BLaER1 treated with 17β-estradiol and CSF1 and Interleukin-3, amounts not matched to agents 10 nM and 100 nM (cell line): Measurements from ENCODE around the gene CALML4.

ENCODE experiments used
- H3K27ac ChIP-seq, 11 experiments: shearing (Covaris generic); formaldehyde crosslinking; 2 replicates each; pipeline ENCODE4 v1.8.1; 2022
- H3K27me3 ChIP-seq, 11 experiments: shearing (Covaris generic); formaldehyde crosslinking; 2 replicates each; pipeline ENCODE4 v1.8.1; 2022
- H3K36me3 ChIP-seq, 11 experiments: shearing (Covaris generic); formaldehyde crosslinking; 2 replicates each; pipeline ENCODE4 v1.8.1; 2022
- H3K4me1 ChIP-seq, 10 experiments: shearing (Covaris generic); formaldehyde crosslinking; 2 replicates each; pipeline ENCODE4 v1.8.1; 2022
- H3K4me2 ChIP-seq, 11 experiments: shearing (Covaris generic); formaldehyde crosslinking; 2 replicates each; pipeline ENCODE4 v1.8.1; 2022
- H3K4me3 ChIP-seq, 10 experiments: shearing (Covaris generic); formaldehyde crosslinking; 2 replicates each; pipeline ENCODE4 v1.8.1; 2022
- H3K9ac ChIP-seq, 11 experiments: shearing (Covaris generic); formaldehyde crosslinking; 2 replicates each; pipeline ENCODE4 v1.8.1; 2022
- H3K9me3 ChIP-seq, 11 experiments: shearing (Covaris generic); formaldehyde crosslinking; replicated peaks in 1 of 11; 2 replicates each; pipeline ENCODE4 v1.8.1; 2022
- H4K20me1 ChIP-seq, 11 experiments: shearing (Covaris generic); formaldehyde crosslinking; 2 replicates each; pipeline ENCODE4 v1.8.1; 2022
- Cebpa-rat ChIP-seq, 11 experiments: shearing (Covaris generic); IDR thresholded peaks; 2 replicates each; pipeline ENCODE4 v1.8.1; 2022

CALML4 gene

GRCh38 chr15:68163191-68163590 lies 41.9 kb downstream of the CALML4 start:
- H3K4me1 ChIP-seq: no peaks in the 10 kb centered on the region
- no peak overlapping the region for H3K27ac ChIP-seq
- H3K9ac ChIP-seq: no peak overlapping the region
- no peak overlapping the region for H3K4me3 ChIP-seq
- H4K20me1 ChIP-seq: peaks cover 0 to 43% (median 3%) of the 10 kb centered on the region in 11 experiments; a peak in 6 of 22 replicates
- no peaks in the 10 kb centered on the region for H3K27me3 ChIP-seq
- no peak for TF ChIP-seq Cebpa-rat (IDR thresholded peaks at IDR 0.05)
- H3K9me3 ChIP-seq: peaks cover 0 to 20% (median 9%) of the 10 kb centered on the region in 11 experiments; a peak in 6 of 22 replicates
- H3K4me2 ChIP-seq: no peak overlapping the region
- peaks cover 79 to 100% (median 92%) of the 10 kb centered on the region in 11 experiments for H3K36me3 ChIP-seq

GRCh38 chr15:68158046-68158628 lies 47.0 kb downstream of the CALML4 start:
- Histone ChIP-seq H3K27ac (no peak overlapping the region), H3K4me2 (no peak overlapping the region), H3K4me1 (no peaks in the 10 kb centered on the region), H3K36me3 (peaks cover 87 to 100% (median 97%) of the 10 kb centered on the region in 11 experiments), H3K27me3 (no peaks in the 10 kb centered on the region), H3K4me3 (no peak overlapping the region), H4K20me1 (peaks cover 0 to 79% (median 7%) of the 10 kb centered on the region in 11 experiments; a peak in 12 of 22 replicates), H3K9me3 (peaks cover 0 to 20% (median 9%) of the 10 kb centered on the region in 11 experiments; a peak in 6 of 22 replicates), H3K9ac (no peak overlapping the region)
- TF ChIP-seq Cebpa-rat (IDR thresholded peaks at IDR 0.05): no peak

DNA sequence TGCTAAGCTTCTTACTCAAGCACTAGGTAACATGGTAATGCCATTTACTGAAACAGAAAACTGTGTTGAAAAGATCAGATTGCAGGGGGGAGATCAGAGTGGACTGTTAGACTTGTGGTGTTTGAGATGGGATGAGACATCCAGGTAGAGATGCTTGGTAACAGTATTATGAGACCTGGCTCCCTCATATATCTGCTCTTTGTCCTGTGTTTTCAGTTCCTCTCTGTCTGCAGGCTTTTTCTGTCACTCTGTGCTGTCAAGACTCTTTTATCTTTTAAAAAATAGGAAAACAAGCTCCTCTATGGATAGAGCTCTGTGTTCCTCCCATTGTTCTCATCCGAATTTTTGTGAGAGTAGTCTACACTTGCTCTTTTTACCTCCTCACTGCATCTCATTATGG lies 48.1 kb downstream of the CALML4 start:
- TF ChIP-seq Cebpa-rat (IDR thresholded peaks at IDR 0.05): no peak
- peaks cover 87 to 100% (median 96%) of the 10 kb centered on the region in 11 experiments for H3K36me3 ChIP-seq

GRCh38 chr15:68154923-68155559 lies 50.1 kb downstream of the CALML4 start:
- H3K9ac ChIP-seq: no peak overlapping the region
- H3K4me2 ChIP-seq: no peak overlapping the region
- H3K4me1 ChIP-seq: peaks cover 0 to 4% (median 0%) of the 10 kb centered on the region in 10 experiments; a peak in 2 of 20 replicates
- peaks cover 72 to 100% (median 91%) of the 10 kb centered on the region in 11 experiments for H3K36me3 ChIP-seq
- H3K27me3 ChIP-seq: no peaks in the 10 kb centered on the region
- H3K9me3 ChIP-seq: peaks cover 0 to 10% (median 0%) of the 10 kb centered on the region in 11 experiments; a peak in 3 of 22 replicates
- H4K20me1 ChIP-seq: peaks cover 0 to 91% (median 7%) of the 10 kb centered on the region in 11 experiments; a peak in 12 of 22 replicates
- no peak for TF ChIP-seq Cebpa-rat (IDR thresholded peaks at IDR 0.05)
- no peak overlapping the region for H3K4me3 ChIP-seq
- no peak overlapping the region for H3K27ac ChIP-seq

More for the DNA sequence above, 48.1 kb downstream of the CALML4 start:
- no peak overlapping the region for H3K9ac ChIP-seq
- H3K27ac ChIP-seq: no peak overlapping the region
- H3K4me3 ChIP-seq: no peak overlapping the region
- H3K4me2 ChIP-seq: no peak overlapping the region
- peaks cover 0 to 20% (median 9%) of the 10 kb centered on the region in 11 experiments; a peak in 6 of 22 replicates for H3K9me3 ChIP-seq
- H3K27me3 ChIP-seq: no peaks in the 10 kb centered on the region
- H3K4me1 ChIP-seq: peaks cover 0 to 1% (median 0%) of the 10 kb centered on the region in 10 experiments; a peak in 1 of 20 replicates
- peaks cover 0 to 82% (median 7%) of the 10 kb centered on the region in 11 experiments; a peak in 13 of 22 replicates for H4K20me1 ChIP-seq

DNA sequence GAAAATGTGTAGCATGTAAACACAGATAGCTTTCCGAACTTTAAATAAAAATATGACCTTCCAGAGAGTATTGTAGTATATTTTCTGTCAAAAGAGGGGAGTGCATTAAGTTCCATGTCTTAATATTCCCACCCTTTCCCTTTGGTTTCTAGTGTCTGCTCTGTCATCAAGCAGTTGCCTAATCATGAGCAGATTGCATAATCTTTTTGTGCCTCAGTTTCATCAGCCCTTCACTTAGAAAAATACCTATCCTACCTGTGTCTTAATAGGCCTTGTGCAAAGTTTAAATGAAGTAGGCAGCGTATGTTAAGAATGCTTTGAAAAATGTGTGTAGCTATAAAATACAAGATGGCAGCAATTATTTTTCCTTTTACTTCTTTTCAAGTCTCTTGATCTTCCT lies 52.8 kb downstream of the CALML4 start:
- Histone ChIP-seq H4K20me1 (peaks cover 0 to 89% (median 21%) of the 10 kb centered on the region in 11 experiments; a peak in 14 of 22 replicates), H3K27me3 (no peaks in the 10 kb centered on the region), H3K9ac (no peak overlapping the region), H3K9me3 (no peaks in the 10 kb centered on the region), H3K36me3 (peaks cover 59 to 99% (median 83%) of the 10 kb centered on the region in 11 experiments), H3K4me1 (peaks cover 0 to 4% (median 0%) of the 10 kb centered on the region in 10 experiments; a peak in 2 of 20 replicates), H3K4me2 (no peak overlapping the region), H3K27ac (no peak overlapping the region), H3K4me3 (no peak overlapping the region)
- TF ChIP-seq Cebpa-rat (IDR thresholded peaks at IDR 0.05): no peak

GRCh38 chr15:68151277-68151676 lies 53.9 kb downstream of the CALML4 start:
- H3K36me3 ChIP-seq: peaks cover 58 to 99% (median 83%) of the 10 kb centered on the region in 11 experiments; a peak in 21 of 22 replicates
- no peak overlapping the region for H3K4me2 ChIP-seq
- H3K27ac ChIP-seq: no peak overlapping the region
- H3K9ac ChIP-seq: no peak overlapping the region
- no peak for TF ChIP-seq Cebpa-rat (IDR thresholded peaks at IDR 0.05)
- peaks cover 0 to 4% (median 0%) of the 10 kb centered on the region in 10 experiments; a peak in 2 of 20 replicates for H3K4me1 ChIP-seq
- H3K4me3 ChIP-seq: no peak overlapping the region
- H4K20me1 ChIP-seq: peaks cover 0 to 89% (median 21%) of the 10 kb centered on the region in 11 experiments; a peak in 14 of 22 replicates
- H3K27me3 ChIP-seq: no peaks in the 10 kb centered on the region
- H3K9me3 ChIP-seq: no peaks in the 10 kb centered on the region

- Histone ChIP-seq H3K27me3 (no peaks in the 10 kb centered on the region), H3K4me3 (no peak overlapping the region), H3K9me3 (no peaks in the 10 kb centered on the region), H4K20me1 (peaks cover 2 to 88% (median 18%) of the 10 kb centered on the region in 11 experiments; a peak in 15 of 22 replicates), H3K27ac (no peak overlapping the region), H3K4me2 (no peak overlapping the region), H3K9ac (no peak overlapping the region), H3K36me3 (peaks cover 60 to 99% (median 83%) of the 10 kb centered on the region in 11 experiments), H3K4me1 (peaks cover 0 to 4% (median 0%) of the 10 kb centered on the region in 10 experiments; a peak in 2 of 20 replicates)
- TF ChIP-seq Cebpa-rat (IDR thresholded peaks at IDR 0.05): no peak
These were observed 54.9 kb downstream of the CALML4 start for GRCh38 chr15:68150187-68150586.

- Histone ChIP-seq H3K9me3 (no peaks in the 10 kb centered on the region), H4K20me1 (peaks cover 3 to 88% (median 18%) of the 10 kb centered on the region in 11 experiments; a peak in 12 of 22 replicates), H3K4me1 (peaks cover 0 to 4% (median 0%) of the 10 kb centered on the region in 10 experiments; a peak in 2 of 20 replicates), H3K27me3 (no peaks in the 10 kb centered on the region), H3K9ac (no peak overlapping the region), H3K27ac (no peak overlapping the region), H3K36me3 (peaks cover 54 to 99% (median 84%) of the 10 kb centered on the region in 11 experiments), H3K4me2 (no peak overlapping the region), H3K4me3 (no peak overlapping the region)
- TF ChIP-seq Cebpa-rat (IDR thresholded peaks at IDR 0.05): no peak
These were observed 56.1 kb downstream of the CALML4 start for GRCh38 chr15:68149059-68149458.

DNA sequence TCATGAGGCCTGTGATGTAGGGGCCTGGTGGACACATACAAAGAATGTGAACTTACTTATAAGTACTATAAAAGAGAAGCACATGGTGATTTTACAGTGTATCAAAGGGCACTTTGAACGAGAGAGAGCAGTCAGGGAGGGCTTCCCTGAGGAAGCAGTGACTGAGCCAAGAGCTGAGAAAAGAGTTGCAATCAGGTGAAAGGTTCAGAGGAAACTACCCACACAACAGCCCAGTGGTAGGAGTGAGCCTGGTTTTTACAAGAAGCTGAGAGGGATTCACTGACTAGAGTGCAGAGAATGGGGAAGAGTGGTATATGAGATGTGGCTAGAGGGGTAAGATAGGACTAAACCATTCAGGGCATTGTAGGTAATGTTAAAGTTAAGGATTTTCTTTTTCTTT lies 57.1 kb downstream of the CALML4 start:
- Histone ChIP-seq H3K4me1 (peaks cover 0 to 4% (median 0%) of the 10 kb centered on the region in 10 experiments; a peak in 2 of 20 replicates), H3K27me3 (no peaks in the 10 kb centered on the region), H3K36me3 (peaks cover 51 to 99% (median 82%) of the 10 kb centered on the region in 11 experiments), H4K20me1 (peaks cover 3 to 90% (median 14%) of the 10 kb centered on the region in 11 experiments; a peak in 12 of 22 replicates), H3K27ac (no peak overlapping the region), H3K9ac (no peak overlapping the region), H3K9me3 (no peaks in the 10 kb centered on the region), H3K4me3 (no peak overlapping the region), H3K4me2 (no peak overlapping the region)
- TF ChIP-seq Cebpa-rat (IDR thresholded peaks at IDR 0.05): no peak
